Neural progenitor cell (in vitro differentiated cells): Measurements from ENCODE around the gene HYOU1. TPM values are rescaled to one million over a fixed set of nuclear protein-coding genes. Genes with fewer than 3 reads are reported as not detected.

Source experiments
- DNase-seq: peaks from one replicate; pipeline ENCODE4 v3.0.0-alpha.2; 2016; ENCODE audit warnings: low spot score
- H2AFZ ChIP-seq: fragments of 200-600 bp; sonication (generic); replicated peaks from 2 replicates; pipeline ENCODE4 v1.6.1; 2016; ENCODE audit warnings: antibody characterized with exemption
- H3F3A ChIP-seq: fragments of 200-600 bp; sonication (generic); 2 replicates; pipeline ENCODE4 v1.6.1; 2016; ENCODE audit warnings: antibody characterized with exemption, low read depth
- H3K27ac ChIP-seq: fragments of 200-600 bp; sonication (generic); 2 replicates; pipeline ENCODE4 v1.5.1; 2016; ENCODE audit warnings: mild to moderate bottlenecking
- H3K27me3 ChIP-seq: fragments of 200-600 bp; sonication (generic); 2 replicates; pipeline ENCODE4 v1.6.1; 2016; ENCODE audit warnings: mild to moderate bottlenecking, moderate library complexity
- H3K36me3 ChIP-seq: fragments of 200-600 bp; sonication (generic); 2 replicates; pipeline ENCODE4 v1.5.1; 2016
- H3K4me1 ChIP-seq: fragments of 200-600 bp; sonication (generic); 2 replicates; pipeline ENCODE4 v1.6.1; 2016; ENCODE audit warnings: mixed run types
- H3K4me2 ChIP-seq: fragments of 200-600 bp; sonication (generic); 2 replicates; pipeline ENCODE4 v1.6.1; 2016
- H3K4me3 ChIP-seq: fragments of 200-600 bp; sonication (generic); 2 replicates; pipeline ENCODE4 v1.5.1; 2016
- H3K79me2 ChIP-seq: fragments of 200-600 bp; sonication (generic); 2 replicates; pipeline ENCODE4 v1.6.1; 2016; ENCODE audit warnings: low read depth
- H3K9ac ChIP-seq: fragments of 200-600 bp; sonication (generic); 2 replicates; pipeline ENCODE4 v1.6.1; 2016
- H3K9me3 ChIP-seq: fragments of 200-600 bp; sonication (generic); 2 replicates; pipeline ENCODE4 v1.5.1; 2016; ENCODE audit warnings: low read depth
- H4K20me1 ChIP-seq: fragments of 200-600 bp; sonication (generic); 2 replicates; pipeline ENCODE4 v1.6.1; 2016; ENCODE audit warnings: low read depth
- H3K27ac Mint-ChIP-seq: 3 replicates; pipeline ENCODE4 v1.8.0; 2021; ENCODE audit warnings: mixed read lengths
- H3K27me3 Mint-ChIP-seq: 2 replicates; pipeline ENCODE4 v1.8.0; 2022; ENCODE audit warnings: low read depth, mild to moderate bottlenecking, inconsistent platforms, moderate library complexity, mixed read lengths; ENCODE audit not compliant: insufficient read depth
- H3K36me3 Mint-ChIP-seq: 3 replicates; pipeline ENCODE4 v1.8.0; 2021; ENCODE audit warnings: mixed read lengths
- H3K4me1 Mint-ChIP-seq: 3 replicates; pipeline ENCODE4 v1.8.0; 2021; ENCODE audit warnings: mixed read lengths
- H3K4me3 Mint-ChIP-seq: 3 replicates; pipeline ENCODE4 v1.8.0; 2021; ENCODE audit warnings: mild to moderate bottlenecking, moderate library complexity, mixed read lengths
- H3K9me3 Mint-ChIP-seq: 3 replicates; pipeline ENCODE4 v1.8.0; 2020; ENCODE audit warnings: mixed read lengths
- CTCF ChIP-seq: fragments of 200-600 bp; sonication (generic); IDR thresholded peaks from 2 replicates; pipeline ENCODE4 v1.5.1; 2017; ENCODE audit warnings: antibody characterized with exemption, mild to moderate bottlenecking
- EZH2 ChIP-seq: fragments of 200-600 bp; sonication (generic); IDR thresholded peaks from 2 replicates; pipeline ENCODE4 v1.6.1; 2017; ENCODE audit warnings: antibody characterized with exemption, mild to moderate bottlenecking, moderate library complexity
- EZH2phosphoT487 ChIP-seq: fragments of 200-600 bp; sonication (generic); IDR thresholded peaks from 2 replicates; pipeline ENCODE4 v1.6.1; 2017; ENCODE audit warnings: antibody characterized with exemption
- total RNA-seq: library from RNA; depleted of rRNA; stranded (reverse); fragments of >200 nt; gene quantifications from 2 replicates; pipeline ENCODE4 v1.2.3, GENCODE V29; 2015; ENCODE audit warnings: low replicate concordance

HYOU1 gene
- total RNA-seq, 1 donor from 2014 or later, result 129 TPM

DNA sequence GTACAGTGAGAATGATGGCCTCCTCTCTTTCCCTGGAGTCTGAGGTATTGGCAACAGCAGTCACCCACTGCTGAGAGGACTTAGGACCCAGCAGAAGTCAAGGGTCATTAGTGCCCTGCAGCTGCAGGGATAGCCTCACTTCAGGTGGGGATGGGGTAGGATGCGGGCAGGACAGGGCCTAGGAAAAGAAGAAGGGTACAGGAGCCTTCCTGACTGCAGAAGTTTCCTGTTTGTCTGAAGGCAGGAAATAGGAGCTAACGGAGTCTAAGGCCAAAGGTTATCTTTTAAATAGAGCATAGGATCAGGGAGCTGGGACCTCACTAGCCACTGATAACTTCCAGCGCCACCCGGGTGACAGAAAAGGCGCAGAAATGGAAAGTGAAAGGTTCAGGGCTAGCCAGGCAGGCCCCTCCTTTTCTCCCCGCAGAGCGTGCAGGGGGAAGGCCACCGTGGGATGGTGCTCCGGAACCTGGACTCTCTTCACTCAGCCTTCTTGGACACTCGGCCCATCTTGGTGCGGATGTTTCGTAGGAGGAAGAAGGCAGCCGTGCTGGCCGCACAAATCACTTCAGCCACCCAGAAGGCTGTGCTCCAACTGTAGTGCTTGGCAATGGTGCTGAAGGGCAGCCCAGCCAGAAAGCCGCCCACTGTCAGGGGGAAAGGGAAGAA, 32.4 kb downstream of the HYOU1 start:
- Mint-ChIP-seq H3K27ac (peak overlapping the region; percentile 68), H3K36me3 (peaks cover 29% of the 10 kb centered on the region), H3K4me3 (peak overlapping the region; percentile 56), H3K9me3 (no peaks in the 10 kb centered on the region), H3K27me3 (peaks cover 4% of the 10 kb centered on the region), H3K4me1 (peaks cover 22% of the 10 kb centered on the region)
- Histone ChIP-seq H3K9ac (no peak overlapping the region), H3K9me3 (no peaks in the 10 kb centered on the region), H3K4me2 (no peak overlapping the region), H2AFZ (no peak overlapping the region), H3K4me3 (no peak overlapping the region), H3K4me1 (peaks cover 15% of the 10 kb centered on the region), H4K20me1 (peaks cover 29% of the 10 kb centered on the region), H3K27ac (peak overlapping the region; percentile 37), H3K36me3 (peaks cover 4% of the 10 kb centered on the region), H3K79me2 (peaks cover 48% of the 10 kb centered on the region), H3K27me3 (no peaks in the 10 kb centered on the region), H3F3A (peaks cover 46% of the 10 kb centered on the region)
- TF ChIP-seq EZH2phosphoT487 (no peak), EZH2 (no peak), CTCF (no peak)
- DNase-seq, result no peak

DNA sequence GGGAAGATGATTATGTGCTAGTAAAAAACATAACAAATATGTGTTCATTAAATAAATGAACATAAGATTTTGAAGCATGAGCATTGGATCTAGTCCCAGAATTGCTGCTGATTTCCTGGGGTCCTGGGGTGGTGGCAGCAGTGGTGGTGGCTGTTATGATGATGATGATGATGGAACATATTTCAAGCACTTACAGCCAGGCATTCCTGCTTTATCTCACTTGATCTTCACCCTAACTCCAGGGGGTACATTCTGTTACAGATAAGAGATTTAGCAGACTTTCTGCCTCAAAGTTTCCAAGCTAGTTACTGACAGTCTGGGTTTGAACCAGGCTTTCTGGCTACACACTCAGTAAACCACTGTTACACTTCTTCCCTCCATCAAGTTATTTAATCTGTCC, 33.3 kb downstream of the HYOU1 start:
- Histone ChIP-seq H3K4me1 (peaks cover 7% of the 10 kb centered on the region), H3K27ac (no peak overlapping the region), H4K20me1 (peaks cover 23% of the 10 kb centered on the region), H2AFZ (no peak overlapping the region), H3K4me2 (no peak overlapping the region), H3K4me3 (no peak overlapping the region), H3K79me2 (peaks cover 48% of the 10 kb centered on the region), H3K36me3 (peaks cover 4% of the 10 kb centered on the region), H3K9me3 (no peaks in the 10 kb centered on the region), H3K9ac (no peak overlapping the region), H3F3A (peaks cover 44% of the 10 kb centered on the region), H3K27me3 (no peaks in the 10 kb centered on the region)
- DNase-seq, result no peak
- Mint-ChIP-seq H3K9me3 (no peaks in the 10 kb centered on the region), H3K4me1 (peaks cover 17% of the 10 kb centered on the region), H3K4me3 (no peak overlapping the region), H3K27me3 (peaks cover 4% of the 10 kb centered on the region), H3K36me3 (peaks cover 26% of the 10 kb centered on the region), H3K27ac (no peak overlapping the region)
- no peak for TF ChIP-seq CTCF
- TF ChIP-seq EZH2, result no peak
- TF ChIP-seq EZH2phosphoT487, result no peak

DNA sequence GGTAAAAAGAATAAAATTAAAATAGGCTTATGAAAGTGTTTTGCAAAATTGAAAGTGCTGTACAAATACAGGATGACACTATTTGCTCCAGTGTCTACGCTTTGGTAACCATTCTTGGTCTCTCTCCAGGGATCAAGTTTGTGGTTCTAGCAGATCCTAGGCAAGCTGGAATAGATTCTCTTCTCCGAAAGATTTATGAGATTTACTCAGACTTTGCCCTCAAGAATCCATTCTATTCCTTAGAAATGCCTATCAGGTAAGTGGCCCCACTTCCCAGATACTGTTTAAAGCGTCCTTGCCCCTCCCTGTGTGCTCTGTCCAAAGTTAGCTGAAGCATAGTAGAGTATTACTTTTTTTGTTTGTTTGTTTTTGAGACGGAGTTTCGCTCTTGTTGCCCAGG, 35.4 kb downstream of the HYOU1 start:
- no peak overlapping the region for H3K9ac ChIP-seq
- peaks cover 13% of the 10 kb centered on the region for H3K4me1 ChIP-seq
- TF ChIP-seq EZH2phosphoT487 (no peak), EZH2 (no peak), CTCF (no peak)
- H3F3A ChIP-seq, result peaks cover 64% of the 10 kb centered on the region
- H3K4me3 ChIP-seq, result no peak overlapping the region
- Mint-ChIP-seq H3K9me3 (no peaks in the 10 kb centered on the region), H3K4me3 (peak overlapping the region; percentile 46), H3K4me1 (peaks cover 19% of the 10 kb centered on the region), H3K27me3 (peaks cover 6% of the 10 kb centered on the region), H3K36me3 (peaks cover 22% of the 10 kb centered on the region), H3K27ac (peak overlapping the region; percentile 72)
- H3K4me2 ChIP-seq, result no peak overlapping the region
- H4K20me1 ChIP-seq, result peaks cover 27% of the 10 kb centered on the region
- DNase-seq, result no peak
- H3K9me3 ChIP-seq, result no peaks in the 10 kb centered on the region
- no peaks in the 10 kb centered on the region for H3K27me3 ChIP-seq
- no peak overlapping the region for H3K27ac ChIP-seq
- H3K36me3 ChIP-seq, result peaks cover 4% of the 10 kb centered on the region
- peaks cover 51% of the 10 kb centered on the region for H3K79me2 ChIP-seq
- no peak overlapping the region for H2AFZ ChIP-seq
